ENCODE data around the gene SLC25A40. TPM values are rescaled to one million over a fixed set of nuclear protein-coding genes. Genes with fewer than 3 reads are reported as not detected.
"Not testable (repeated sequence)": the region's sequence is repeated elsewhere in the genome, so short reads cannot be mapped to it uniquely, and the experiment has no call there.

SLC25A40 gene
- total RNA-seq, 1 experiment from 2014 or later: 25.8 TPM

DNA sequence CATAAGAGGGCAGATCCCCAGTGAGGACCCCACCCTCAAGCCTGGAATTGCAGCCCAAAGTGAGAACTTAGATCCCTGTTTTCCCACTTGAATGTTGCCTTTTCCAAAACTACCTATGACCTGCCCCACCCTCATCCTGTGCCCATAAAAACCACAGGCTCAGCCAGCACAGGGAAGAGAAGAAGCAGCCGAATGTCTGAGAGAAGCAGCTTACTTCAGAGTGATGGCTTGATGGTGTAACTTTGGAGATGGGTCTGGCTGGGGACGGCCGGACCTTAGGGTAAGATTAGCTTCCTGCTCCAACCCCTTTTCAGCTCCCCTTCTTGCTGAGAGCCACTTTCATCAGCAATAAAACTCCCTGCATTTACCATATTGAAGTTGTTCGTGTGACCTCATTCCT lies 5.7 kb downstream of the SLC25A40 start:
- no peak for DNase-seq (ENCODE audit: low spot score)

DNA sequence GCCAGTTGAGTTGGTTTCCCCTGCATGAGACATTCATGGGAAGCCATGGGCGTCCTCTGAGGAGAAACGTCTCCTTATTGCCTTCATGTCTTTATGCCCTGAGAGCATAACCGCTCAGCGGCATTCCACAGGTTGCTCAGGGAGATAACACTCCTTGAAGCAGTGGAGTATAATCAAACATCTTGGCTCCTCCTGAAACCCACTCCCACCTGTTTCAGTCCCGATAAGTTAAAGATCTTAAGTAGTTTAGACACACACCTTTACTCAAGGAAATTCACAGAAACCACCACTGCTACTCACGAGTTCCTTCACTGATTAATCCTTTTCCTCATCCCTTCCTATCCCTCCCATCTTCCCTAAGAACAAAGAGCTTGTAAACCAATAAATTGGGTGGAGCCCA lies 9.6 kb downstream of the SLC25A40 start:
- not testable (repeated sequence) for DNase-seq (ENCODE audit: low spot score)

DNA sequence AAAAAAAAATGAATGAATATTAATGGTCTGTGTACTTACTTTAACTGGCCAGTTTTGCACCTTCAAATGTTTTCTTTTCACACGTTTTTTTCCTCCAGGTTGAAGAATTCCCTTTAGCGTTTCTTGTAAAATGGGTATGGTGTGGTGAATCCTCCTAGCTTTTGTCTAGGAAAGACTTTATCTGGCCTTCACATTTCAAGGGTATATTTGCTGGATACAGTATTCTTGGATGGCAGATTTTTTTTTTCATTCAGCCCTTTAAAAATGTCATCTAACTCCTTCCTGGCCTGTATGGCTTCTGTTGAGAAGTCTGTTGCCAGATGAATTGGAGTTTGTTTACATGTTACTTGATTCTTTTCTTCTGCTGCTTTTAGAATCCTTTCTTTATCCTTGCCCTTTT lies 10.1 kb downstream of the SLC25A40 start:
- DNase-seq (ENCODE audit: low spot score): no peak

DNA sequence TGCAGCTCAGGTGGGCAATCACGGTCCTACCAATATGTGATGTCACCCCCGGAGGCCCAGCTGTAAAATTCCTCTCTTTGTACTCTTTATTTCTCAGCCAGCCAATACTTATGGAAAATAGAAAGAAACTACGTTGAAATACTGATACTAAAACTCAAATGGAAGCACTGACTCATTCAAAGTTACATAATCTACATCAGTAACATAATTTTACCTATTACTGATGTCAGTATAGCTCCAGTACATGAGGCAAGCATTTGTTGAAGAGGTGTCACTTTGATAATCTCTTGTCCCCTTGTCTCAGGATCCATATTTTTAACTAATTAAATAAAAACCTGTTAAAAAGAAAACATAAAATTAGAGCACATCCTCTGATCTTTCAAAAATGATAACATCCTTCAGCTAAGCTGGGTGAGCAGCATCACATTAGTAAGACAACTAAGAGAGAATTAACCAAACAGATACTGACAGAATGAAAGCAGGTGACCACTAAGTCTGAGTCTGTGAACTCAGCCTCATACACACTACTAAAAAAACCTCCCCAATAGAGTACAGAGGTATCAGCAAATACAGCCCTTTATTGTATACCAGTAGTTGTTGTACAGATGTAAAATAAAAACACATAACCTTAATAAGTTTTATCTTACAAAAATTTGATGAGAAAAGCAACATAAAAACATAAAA lies 17.6 kb downstream of the SLC25A40 start:
- no peak for DNase-seq (ENCODE audit: low spot score)

DNA sequence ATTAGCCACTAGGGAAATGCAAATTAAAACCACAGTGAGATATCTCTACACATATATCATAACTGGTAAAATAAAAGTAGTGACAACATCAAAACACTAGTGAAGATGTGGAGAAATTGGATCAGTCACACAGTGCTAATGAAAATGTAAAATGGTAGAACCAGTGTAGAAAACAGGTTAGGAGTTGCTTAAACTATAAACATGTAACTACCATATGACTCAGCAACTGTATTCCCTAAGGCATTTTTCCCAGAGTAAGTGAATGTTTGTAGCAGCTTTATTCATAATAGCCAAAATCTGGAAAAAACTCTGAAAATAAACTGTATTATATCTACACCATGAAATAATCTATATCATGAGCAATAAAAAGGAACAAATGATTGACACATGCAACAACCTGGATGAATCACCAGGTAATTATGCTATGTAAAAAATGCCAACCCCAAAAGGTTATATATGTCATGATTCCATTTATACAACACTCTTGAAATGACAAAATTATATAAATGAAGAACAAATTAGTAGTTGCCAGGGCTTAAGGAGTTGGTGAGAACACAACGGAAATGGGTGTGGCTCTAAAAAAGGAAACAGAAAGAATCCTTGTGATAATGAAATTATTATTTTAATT lies 22.8 kb downstream of the SLC25A40 start:
- peak; percentile 21 for DNase-seq (ENCODE audit: low spot score)

DNA sequence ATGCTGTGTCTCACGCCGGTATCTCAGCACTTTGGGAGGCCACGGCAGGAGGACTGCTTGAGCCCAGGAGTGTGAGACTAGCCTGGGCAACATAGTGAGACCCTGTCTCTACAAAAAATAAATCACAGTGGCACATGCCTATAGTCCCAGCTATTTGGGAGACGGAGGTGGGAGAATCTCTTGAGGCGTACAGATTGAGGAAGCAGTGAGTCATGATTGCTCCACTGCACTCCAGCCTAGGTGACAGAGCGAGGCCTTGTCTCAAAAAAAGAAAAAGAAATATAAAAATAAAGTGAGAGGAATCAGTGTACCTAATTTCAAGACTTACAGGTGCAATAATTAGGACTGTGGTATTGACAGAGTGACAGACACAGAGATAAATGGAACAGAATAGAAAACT lies 23.9 kb downstream of the SLC25A40 start:
- no peak for DNase-seq (ENCODE audit: low spot score)

DNA sequence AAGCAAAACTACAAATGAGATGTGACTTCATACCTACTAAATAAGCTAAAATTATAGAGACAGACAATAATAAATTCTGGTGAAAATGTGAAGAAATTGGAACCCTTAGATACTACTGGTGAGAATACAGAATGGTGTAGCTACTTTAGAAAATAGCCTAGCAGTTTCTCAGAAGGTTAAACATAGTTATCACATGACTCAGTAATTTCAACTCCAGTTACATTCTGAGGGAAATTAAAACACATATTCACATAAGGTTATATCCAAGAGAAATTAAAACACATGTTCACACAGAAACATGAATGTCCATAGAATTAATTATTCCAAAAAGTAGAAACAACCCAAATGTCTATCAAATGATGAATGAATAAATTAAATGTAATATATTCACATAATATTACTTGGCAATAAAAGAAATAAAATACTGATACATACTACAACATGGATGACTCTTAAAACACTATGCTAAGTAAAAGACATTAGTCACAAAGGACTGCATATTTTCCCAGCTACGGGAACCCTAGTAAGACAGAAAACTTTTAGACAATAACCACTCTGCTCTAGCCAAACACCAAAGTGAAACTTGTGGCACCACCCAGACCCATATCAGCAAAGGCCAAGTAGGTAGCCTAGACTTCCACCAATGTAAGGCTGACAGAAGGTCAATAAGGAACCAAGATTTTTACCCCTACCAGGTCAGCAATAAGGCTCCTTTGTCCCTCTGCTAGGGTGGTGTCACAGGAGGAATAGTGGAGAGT lies 25.1 kb downstream of the SLC25A40 start:
- no peak for DNase-seq (ENCODE audit: low spot score)

DNA sequence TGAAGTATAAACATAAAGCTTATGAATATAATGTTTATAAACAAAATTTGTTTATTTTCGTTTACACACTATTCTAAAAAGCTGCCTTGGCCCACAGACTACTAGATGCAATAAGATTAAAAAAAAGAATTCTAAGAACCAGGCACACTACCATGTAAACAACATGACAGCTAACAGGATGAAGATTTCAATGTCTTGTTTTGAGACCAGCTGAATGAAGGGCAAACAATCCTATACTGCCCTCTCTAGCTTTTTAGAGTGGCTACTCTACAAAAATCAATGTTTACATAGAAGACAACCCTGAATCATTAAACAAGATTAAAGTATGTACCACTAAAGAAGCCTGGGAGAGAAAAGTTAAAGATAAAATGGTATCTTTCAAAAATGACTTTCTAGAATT lies 38.6 kb downstream of the SLC25A40 start:
- DNase-seq (ENCODE audit: low spot score): no peak

DNA sequence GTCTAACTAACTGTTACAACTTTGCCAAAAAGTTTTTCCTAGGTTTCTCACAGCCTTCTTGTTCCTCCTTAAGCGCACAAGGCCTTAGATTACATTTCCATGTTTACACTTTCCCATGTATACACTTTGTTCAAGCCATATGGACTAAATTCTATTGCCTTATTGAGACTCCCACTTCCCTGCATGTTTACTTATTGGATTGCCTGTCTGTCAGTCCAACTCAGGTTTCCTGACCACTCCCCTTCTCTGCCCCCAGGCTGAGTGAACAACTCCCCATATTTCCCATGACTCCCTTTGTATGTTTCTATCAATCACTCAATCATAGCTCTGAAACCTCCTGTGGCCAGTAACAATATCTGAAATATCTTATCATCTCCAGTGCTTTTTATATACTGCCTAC lies 43.0 kb downstream of the SLC25A40 start:
- DNase-seq (ENCODE audit: low spot score): no peak

DNA sequence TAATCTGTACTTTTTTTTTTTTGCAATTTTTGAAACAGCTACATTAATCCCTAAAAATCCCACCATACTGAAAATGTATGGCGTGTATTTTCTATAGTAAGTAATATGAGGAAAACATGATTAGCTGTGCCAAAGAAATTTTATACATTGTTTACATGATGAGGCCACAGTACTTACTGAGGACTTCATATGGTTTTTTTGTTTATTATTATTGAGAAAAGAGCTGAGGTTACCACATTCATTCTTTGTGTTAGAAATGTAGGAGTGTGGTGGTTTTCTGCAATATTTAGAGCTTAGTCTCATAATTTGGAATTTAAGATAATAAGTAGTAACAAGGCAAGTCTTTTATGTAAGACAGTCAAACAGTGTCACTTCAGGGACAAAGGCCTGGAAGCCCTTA lies 45.1 kb downstream of the SLC25A40 start:
- no peak for DNase-seq (ENCODE audit: low spot score)

DNA sequence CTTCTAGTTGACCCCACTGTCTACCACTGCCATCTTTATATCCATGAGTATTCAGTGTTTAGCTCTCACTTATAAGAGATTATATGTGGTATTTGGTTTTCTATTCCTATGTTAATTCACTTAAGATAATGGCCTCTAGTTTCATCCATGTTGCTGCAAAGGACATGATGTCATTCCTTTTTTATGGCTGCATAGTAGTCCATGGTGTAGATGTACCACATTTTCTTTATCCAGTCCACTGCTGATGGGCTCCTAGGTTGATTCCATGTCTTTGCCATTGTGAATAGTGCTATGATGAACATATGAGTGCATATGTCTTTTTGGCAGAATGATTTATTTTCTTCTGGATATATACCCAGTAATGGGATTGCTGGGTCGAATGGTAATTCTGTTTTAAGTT lies 47.8 kb downstream of the SLC25A40 start:
- DNase-seq (ENCODE audit: low spot score): not testable (repeated sequence)

DNA sequence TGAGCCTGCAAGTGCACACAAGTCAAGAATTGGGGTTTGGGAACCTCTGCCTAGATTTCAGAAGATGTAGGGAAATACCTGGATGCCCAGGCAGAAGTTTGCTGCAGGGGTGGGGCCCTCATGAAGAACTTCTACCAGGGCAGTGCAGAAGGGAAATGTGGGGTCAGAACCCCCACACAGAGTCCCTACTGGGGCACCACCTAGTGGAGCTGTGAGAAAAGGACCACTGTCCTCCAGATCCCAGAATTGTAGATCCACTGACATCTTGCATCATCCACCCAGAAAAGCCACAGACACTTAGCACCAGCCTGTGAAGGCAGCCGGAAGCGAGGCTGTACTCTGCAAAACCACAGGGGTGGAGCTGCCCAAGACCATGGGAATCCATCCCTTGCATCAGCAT lies 50.8 kb downstream of the SLC25A40 start:
- DNase-seq (ENCODE audit: low spot score): not testable (repeated sequence)

DNA sequence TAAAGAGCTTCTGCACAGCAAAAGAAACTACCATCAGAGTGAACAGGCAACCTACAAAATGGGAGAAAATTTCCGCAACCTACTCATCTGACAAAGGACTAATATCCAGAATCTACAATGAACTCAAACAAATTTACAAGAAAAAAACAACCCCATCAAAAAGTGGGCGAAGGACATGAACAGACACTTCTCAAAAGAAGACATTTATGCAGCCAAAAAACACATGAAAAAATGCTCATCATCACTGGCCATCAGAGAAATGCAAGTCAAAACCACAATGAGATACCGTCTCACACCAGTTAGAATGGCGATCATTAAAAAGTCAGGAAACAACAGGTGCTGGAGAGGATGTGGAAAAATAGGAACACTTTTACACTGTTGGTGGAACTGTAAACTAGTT lies 54.1 kb downstream of the SLC25A40 start:
- DNase-seq (ENCODE audit: low spot score): not testable (repeated sequence)

DNA sequence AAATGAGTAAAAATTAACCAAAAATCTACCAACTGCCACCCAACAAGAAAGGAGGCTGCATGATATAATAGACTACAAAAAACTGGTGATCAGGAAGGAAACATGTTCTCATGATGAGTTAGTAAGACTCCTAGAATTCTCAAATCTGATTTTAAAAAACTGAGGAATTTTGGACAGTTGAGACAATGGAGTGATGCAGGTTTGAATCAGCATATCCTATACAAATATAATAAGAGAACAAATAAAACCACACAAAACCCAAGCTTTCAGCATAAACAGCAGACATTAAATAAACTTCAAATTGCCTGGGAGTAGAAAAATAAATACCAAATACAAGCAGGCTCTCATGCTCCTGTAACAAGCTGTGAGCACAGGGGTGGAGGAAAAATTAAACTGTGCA lies 57.8 kb downstream of the SLC25A40 start:
- no peak for DNase-seq (ENCODE audit: low spot score)

DNA sequence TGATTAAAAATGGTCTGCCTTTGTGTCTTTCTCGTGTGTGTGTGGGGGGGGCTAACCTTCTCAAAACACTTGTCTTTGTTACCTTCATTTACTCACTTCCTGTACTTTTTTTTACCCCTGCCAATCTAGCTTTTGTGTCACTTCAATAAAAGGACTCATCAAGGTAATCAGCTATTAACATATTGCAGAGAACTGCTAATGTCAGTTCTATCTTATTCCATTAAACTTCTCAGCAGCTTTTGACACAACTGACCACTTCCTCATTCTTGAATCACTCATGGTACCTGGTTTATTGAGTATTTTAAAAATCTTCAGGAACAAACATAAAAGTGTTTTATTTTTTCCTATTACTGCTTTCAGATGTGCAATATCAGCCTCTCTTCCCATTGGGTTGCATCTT lies 59.8 kb downstream of the SLC25A40 start:
- no peak for DNase-seq (ENCODE audit: low spot score)

DNA sequence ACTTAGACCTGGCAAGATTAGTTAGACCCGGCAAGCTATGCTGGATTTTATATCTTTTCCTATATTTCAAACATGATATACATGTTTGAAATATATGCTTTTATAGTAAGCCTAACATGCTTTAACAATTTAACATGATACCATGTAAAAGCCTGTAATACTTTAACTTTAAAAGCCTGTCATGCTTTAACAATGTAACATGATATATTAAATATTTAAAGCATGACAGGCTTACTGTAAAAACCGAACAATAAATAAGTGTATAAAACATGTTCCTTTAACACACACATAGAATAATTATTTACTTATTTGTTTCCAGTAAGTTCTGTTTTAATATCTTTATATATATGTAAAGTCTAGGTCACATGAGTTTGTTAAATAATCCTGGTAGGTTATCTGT lies 65.4 kb downstream of the SLC25A40 start:
- DNase-seq (ENCODE audit: low spot score): no peak

DNA sequence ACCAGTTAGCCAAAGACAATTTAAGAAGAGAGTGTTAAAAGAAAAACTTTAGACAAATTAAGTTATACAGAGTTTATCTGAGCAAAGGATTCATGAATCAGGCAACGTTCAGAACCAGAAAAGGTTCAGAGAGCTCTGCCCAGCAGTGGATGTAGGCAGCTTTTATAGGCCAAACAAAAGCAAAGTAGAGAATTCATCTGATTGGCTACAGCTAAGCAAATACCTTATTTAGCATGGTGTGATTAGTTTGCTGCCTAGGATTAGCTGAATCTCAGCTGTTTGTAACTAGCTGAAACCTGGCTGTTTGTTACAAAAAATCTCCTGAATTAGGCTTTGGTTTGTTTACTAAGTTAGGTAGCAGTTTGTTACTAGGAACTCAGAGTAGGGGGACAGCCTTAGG lies 66.0 kb downstream of the SLC25A40 start:
- no peak for DNase-seq (ENCODE audit: low spot score)

DNA sequence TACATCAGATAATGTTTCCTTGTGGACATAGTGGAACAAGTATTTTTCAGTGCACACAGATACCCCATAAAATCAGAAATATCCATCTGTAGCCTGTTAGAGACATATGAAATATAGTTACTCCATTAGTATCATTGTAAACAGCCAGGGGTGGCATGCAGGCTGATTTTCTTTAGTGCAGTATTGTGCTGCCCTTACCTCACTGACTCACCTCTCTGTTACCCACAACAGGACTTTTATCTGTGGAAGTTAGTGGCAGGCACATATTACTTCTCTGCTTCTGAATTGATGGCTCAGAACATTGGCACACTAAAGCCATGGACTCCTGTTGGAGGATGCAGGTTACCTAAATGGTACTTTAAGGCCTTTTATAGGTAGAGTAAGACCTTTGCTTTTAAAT lies 70.0 kb downstream of the SLC25A40 start:
- DNase-seq (ENCODE audit: low spot score): no peak

DNA sequence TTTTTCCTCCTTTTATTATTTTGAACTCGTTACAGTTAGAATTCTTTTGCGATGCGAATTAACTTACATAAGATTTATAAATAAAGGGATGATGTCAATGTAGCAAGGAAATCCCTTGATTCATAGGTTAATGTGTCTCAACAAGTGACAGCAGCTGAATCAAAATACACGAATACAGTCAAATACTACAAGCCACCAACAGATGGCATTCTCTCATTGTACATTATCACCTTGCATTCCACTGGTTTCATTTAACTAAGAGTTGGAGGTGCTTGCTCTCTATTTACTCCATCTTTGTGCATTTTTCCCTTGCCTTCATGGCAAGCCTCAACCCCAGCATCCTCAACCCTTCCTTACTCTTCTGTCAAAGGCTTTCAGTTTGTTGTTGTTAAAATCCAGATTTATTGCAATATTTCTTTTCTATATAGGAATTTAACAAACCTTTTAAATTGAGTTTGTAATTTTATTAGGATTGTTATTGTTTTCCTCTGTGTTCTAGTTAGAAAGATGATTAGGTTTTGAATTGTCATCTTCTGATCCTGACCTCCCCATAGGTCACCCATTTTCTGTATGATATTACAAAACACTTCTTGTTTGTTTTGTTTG lies 78.3 kb downstream of the SLC25A40 start:
- DNase-seq (ENCODE audit: low spot score): peak; percentile 67

DNA sequence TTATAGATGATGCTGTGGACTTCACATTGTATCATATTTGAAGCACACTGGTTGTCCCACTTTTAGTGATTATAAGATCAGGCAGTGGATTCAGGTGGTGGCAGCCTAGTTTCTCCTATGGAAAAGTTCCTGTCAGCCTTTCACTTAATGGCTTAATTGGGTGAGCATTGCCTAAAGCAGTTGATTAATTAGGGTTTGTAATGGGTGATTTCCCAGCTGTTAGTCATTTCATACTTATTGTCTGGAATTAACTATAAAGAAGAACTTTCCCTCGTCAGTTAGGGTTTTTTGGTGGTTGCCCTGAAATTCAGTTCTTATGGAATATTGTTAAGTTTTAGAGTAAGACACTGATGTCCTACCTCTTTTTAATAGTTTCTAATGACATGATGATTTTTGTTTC lies 78.8 kb downstream of the SLC25A40 start:
- no peak for DNase-seq (ENCODE audit: low spot score)

DNA sequence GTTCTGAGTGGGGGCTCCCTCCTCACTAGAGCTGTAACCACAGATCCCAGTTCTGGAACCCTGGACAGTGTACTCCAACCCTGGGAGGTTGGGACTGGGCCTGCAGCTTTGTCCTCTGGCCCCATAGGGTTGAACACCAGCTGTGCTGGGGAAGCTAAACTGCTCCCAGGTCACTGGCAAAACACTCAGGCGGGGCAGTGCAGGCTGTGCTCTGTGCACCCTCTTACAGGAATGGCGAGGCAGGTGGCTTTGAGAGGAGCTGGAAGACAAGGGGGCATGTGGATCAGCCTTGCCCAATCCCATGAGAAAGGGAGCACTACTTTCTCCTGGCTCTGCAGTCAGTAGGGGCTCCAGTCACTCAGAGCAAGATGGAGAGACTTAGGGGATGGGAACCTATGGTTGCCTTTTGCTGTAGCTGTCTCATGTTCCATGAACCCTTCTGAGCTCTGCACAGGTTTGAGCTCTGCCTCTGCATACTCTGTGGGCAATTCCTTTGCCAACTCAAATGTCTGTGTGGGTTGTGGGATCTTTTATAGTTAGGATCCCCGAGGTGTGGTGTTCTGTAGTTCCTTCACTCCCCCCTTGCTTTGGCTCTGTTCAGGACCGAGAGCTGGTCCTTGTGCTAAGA lies 90.7 kb downstream of the SLC25A40 start:
- no peak for DNase-seq (ENCODE audit: low spot score)

DNA sequence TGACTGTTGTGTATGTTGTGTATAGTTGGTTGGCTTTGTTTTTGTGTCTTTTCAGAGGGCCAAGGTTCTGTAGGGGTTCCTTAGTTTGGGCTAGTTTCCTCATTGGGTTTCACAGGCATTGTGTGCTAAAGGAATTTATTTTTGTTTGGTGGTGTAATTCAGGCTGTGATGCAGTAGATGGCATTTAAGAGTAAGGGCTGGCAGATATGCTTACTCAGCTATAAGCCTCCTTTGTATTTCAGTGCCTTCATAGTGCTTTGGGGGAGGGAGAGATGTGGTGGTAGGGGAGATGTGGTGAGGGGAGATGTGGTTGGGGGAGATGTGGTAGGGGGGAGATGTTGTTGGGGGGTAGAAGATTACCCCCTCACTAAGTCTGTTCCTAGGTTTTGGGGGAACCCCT lies 91.7 kb downstream of the SLC25A40 start:
- no peak for DNase-seq (ENCODE audit: low spot score)

All from A172 (cell line).